Hematopoietic multipotent progenitor cell treated with erythropoietin and hydrocortisone succinate and interleukin-3 and kit ligand, for 6 days (in vitro differentiated cells): Measurements from ENCODE around the gene VSIG10L.

Source experiments
- DNase-seq: peaks from one replicate; pipeline ENCODE4 v3.0.0-alpha.2; 2015

VSIG10L gene

GRCh38 chr19:51341976-51342580 is at the start of gene VSIG10L:
Gene VSIG10L, minus strand, starts transcription at chr19:51342139. Its CDS starts 15 bp downstream, at chr19:51342124.
- DNase-seq: no peak

- no peak for DNase-seq
These were observed 49.2 kb upstream of the VSIG10L start for GRCh38 chr19:51391073-51391611.

- no peak for DNase-seq
These were observed 47.2 kb upstream of the VSIG10L start for GRCh38 chr19:51389143-51389542.

- no peak for DNase-seq
These were observed 46.0 kb upstream of the VSIG10L start, which contains the start of gene LIM2 for GRCh38 chr19:51387924-51388389. Gene LIM2, minus strand, starts transcription at chr19:51387974. Its CDS starts 531 bp downstream, at chr19:51387443.

- no peak for DNase-seq
These were observed 45.1 kb upstream of the VSIG10L start for GRCh38 chr19:51386882-51387520.

GRCh38 chr19:51382004-51382403 is 40.1 kb upstream of the VSIG10L start:
- no peak for DNase-seq

GRCh38 chr19:51380379-51380778 is 38.4 kb upstream of the VSIG10L start:
- no peak for DNase-seq

- DNase-seq: no peak
These were observed 35.5 kb upstream of the VSIG10L start for GRCh38 chr19:51377422-51377821.

- peak; percentile 34 for DNase-seq
These were observed 33.7 kb upstream of the VSIG10L start for GRCh38 chr19:51375504-51376221.

- peak; percentile 79 for DNase-seq
These were observed 30.9 kb upstream of the VSIG10L start, which contains the start of gene NKG7 for GRCh38 chr19:51372649-51373504. Gene NKG7, minus strand, starts transcription at chr19:51372654. Its CDS starts 119 bp downstream, at chr19:51372535.

GRCh38 chr19:51372021-51372648 is 30.2 kb upstream of the VSIG10L start:
- DNase-seq: no peak

- no peak for DNase-seq
These were observed 29.3 kb upstream of the VSIG10L start for GRCh38 chr19:51371186-51371690.

GRCh38 chr19:51370230-51370629 is 28.3 kb upstream of the VSIG10L start:
- no peak for DNase-seq

GRCh38 chr19:51368366-51369282 is 26.7 kb upstream of the VSIG10L start, which contains the start of gene CLDND2:
Gene CLDND2, minus strand, starts transcription at chr19:51369003. Its CDS starts 426 bp downstream, at chr19:51368577.
- peak; percentile 38 for DNase-seq

- DNase-seq: peak; percentile 99
These were observed 25.8 kb upstream of the VSIG10L start for GRCh38 chr19:51367565-51368365.

GRCh38 chr19:51367255-51367564 is 25.3 kb upstream of the VSIG10L start:
- no peak for DNase-seq

- DNase-seq: peak; percentile 99
These were observed 24.7 kb upstream of the VSIG10L start for GRCh38 chr19:51366389-51367254.

- DNase-seq: peak; percentile 51
These were observed 24.0 kb upstream of the VSIG10L start, which contains the start of gene ETFB for GRCh38 chr19:51365965-51366388. Gene ETFB, minus strand, starts transcription at chr19:51366388. Its CDS starts 62 bp downstream, at chr19:51366326.
